ENCODE data around the gene EML6. TPM values are rescaled to one million over a fixed set of nuclear protein-coding genes. Genes with fewer than 3 reads are reported as not detected.

EML6 gene
- total and polyA plus RNA-seq, 12 donors = 0.07 to 1.5 (median 0.31) TPM

DNA sequence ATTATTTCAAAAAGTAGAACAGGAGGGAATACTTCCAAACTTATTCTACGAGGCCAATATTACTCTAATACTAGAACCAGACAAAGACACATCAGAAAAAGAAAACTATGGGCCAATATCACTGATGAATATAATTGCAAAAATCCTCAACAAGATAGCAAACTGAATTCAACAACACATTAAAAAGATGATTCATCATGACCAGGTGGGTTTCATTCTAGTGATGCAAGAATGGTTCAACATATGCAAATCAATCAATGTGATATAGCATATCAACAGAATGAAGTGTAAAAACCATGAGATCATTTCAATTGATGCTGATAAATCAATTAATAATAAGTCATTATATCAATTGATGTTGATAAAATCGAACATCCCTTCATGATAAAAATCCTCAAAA lies 22.4 kb upstream of the EML6 start:
- no peaks in the 10 kb centered on the region for H3K27me3 ChIP-seq
- 89 to 92% methylated on average over 2 of the region's 2 CpGs for WGBS, 2 donors
- no peaks in the 10 kb centered on the region for H3K36me3 ChIP-seq
- H3K27ac ChIP-seq = no peak overlapping the region
- ATAC-seq (no peak), DNase-seq (no peak)
- intact Hi-C loops (cut with DNase I) = loop anchor here in 9 of 10 donors (5.0 to 10.0 kb wide), 12 partner anchors 34 to 596 kb away; partner anchors contain the start of gene ACYP2 (in 1 of the 9)
- no peaks in the 10 kb centered on the region for H3K4me1 ChIP-seq
- TF ChIP-seq, protein P1, sequence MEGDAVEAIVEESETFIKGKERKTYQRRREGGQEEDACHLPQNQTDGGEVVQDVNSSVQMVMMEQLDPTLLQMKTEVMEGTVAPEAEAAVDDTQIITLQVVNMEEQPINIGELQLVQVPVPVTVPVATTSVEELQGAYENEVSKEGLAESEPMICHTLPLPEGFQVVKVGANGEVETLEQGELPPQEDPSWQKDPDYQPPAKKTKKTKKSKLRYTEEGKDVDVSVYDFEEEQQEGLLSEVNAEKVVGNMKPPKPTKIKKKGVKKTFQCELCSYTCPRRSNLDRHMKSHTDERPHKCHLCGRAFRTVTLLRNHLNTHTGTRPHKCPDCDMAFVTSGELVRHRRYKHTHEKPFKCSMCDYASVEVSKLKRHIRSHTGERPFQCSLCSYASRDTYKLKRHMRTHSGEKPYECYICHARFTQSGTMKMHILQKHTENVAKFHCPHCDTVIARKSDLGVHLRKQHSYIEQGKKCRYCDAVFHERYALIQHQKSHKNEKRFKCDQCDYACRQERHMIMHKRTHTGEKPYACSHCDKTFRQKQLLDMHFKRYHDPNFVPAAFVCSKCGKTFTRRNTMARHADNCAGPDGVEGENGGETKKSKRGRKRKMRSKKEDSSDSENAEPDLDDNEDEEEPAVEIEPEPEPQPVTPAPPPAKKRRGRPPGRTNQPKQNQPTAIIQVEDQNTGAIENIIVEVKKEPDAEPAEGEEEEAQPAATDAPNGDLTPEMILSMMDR (IDR thresholded peaks at IDR 0.05) = no peak
- H3K9me3 ChIP-seq = peaks cover 0 to 6% (median 0%) of the 10 kb centered on the region in 11 donors
- H3K4me3 ChIP-seq = no peak overlapping the region

DNA sequence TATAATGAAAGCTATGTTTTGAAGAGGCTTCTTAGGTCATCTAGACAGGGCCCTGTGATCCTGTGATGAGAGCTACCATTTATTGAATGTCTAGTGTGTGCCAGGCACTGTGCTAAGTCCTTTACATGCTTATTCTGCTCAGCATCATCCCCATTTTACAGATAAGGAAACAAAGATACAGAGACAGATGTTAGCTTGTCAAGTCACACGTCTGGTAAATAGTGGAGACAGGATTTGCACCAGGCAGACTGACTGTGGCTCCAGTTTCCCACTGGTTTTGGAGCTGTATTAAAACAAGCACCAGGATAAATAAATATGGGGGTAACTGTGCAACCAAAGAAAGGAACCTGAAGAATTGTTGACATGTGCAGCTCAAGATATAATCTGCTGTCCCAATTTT lies 19.2 kb upstream of the EML6 start:
- ATAC-seq = no peak
- intact Hi-C loops (cut with DNase I) = loop anchor here in 9 of 10 donors (2.0 to 10.0 kb wide), 15 partner anchors 37 to 599 kb away; partner anchors contain the start of gene ACYP2 (in 2 of the 9)
- Histone ChIP-seq H3K27me3 (peaks cover 0 to 14% (median 0%) of the 10 kb centered on the region in 7 donors), H3K27ac (peak overlapping the region in 2 of 10 donors; percentile 2 to 5), H3K9me3 (peaks cover 0 to 6% (median 0%) of the 10 kb centered on the region in 11 donors), H3K4me1 (peaks cover 0 to 11% (median 7%) of the 10 kb centered on the region in 9 donors), H3K4me3 (no peak overlapping the region), H3K36me3 (no peaks in the 10 kb centered on the region)
- TF ChIP-seq, protein P1 (IDR thresholded peaks at IDR 0.05) = no peak
- 76 to 79% methylated on average over 1 of the region's 1 CpG for WGBS, 2 donors
- no peak for DNase-seq

DNA sequence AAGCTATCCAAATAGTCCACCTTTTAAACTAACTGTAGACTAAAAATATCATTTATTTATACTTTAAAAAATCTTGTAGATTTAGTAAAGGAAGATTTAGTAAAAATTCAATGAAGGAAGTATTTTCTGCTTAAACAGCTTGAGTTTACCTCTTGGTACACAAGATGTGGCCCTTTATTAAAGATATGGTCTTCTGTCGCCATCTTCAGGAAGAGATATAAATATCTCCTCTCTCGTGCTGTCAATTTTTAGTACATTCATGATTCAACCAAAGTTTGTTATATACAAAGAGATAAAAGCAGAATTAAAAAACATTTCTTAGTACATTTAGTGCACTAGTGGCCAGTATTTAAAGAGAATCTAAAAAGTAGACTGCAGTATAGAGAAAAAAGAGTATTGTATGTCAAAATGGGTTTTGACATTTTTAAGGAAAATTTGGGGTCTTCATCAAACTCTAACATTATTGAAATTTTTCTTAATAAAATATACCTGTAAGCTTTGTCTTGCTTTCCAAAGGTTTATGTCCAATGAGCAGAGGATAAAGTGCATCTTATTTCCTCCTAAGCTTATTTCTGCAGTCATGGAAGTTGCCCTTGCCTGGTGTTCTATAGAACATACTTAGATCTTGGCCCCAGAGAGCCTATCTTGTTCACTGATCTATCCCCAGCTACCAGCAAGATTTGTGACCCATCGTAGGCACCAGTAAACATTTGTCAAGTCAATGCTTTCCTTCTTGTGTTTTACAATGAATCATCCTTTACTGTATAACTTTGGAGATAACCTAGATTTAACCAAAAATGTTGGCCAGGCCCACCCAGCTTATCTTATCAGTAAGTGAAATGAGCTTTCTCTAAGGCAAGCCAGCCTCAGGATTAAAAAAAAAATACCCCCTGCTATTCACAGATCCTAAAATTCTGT lies 18.5 kb upstream of the EML6 start:
- TF ChIP-seq, protein P1 (IDR thresholded peaks at IDR 0.05) = peak; percentile 41 to 79 (median 72)
- intact Hi-C loops (cut with DNase I) = loop anchor here in 9 of 10 donors (2.0 to 10.0 kb wide), 15 partner anchors 38 to 600 kb away; partner anchors contain the start of gene ACYP2 (in 2 of the 9)
- WGBS, 2 donors = 6 to 9% methylated on average over 3 of the region's 3 CpGs
- H3K4me1 ChIP-seq = peaks cover 0 to 15% (median 7%) of the 10 kb centered on the region in 9 donors
- peaks cover 0 to 21% (median 0%) of the 10 kb centered on the region in 7 donors for H3K27me3 ChIP-seq
- H3K27ac ChIP-seq = peak overlapping the region in 2 of 10 donors; percentile 2 to 5
- ATAC-seq = peak in 7 of 8 donors; percentile 58 to 75 (median 65)
- no peaks in the 10 kb centered on the region for H3K36me3 ChIP-seq
- H3K4me3 ChIP-seq = no peak overlapping the region
- no peak for DNase-seq
- peaks cover 0 to 6% (median 0%) of the 10 kb centered on the region in 11 donors for H3K9me3 ChIP-seq

DNA sequence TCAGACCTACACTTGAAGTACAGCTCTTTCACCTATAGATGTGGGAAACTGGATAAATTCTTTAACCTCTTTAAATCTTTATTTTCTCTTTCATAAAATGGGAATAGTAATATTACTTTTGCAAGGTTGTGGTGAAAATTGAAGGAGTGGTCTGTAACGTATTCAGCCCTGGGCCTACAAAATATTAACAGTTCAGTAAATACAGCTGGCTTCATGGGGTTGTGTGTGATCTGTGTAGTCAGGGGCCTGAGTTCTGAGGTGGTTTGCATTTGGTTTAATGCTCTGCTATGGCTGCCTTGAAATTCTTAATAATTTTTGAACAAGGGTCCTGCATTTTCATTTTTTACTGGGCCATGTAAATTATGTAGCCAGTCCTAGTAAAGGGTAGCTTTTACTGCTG lies 16.8 kb upstream of the EML6 start:
- ATAC-seq = no peak
- TF ChIP-seq, protein P1 (IDR thresholded peaks at IDR 0.05) = no peak
- WGBS, 2 donors = 97% methylated on average over 1 of the region's 1 CpG
- H3K36me3 ChIP-seq = no peaks in the 10 kb centered on the region
- intact Hi-C loops (cut with DNase I) = loop anchor here in 8 of 10 donors (5.0 to 10.0 kb wide), 9 partner anchors 182 to 602 kb away; partner anchors contain the start of gene ACYP2 (in 1 of the 8)
- no peak for DNase-seq
- H3K27me3 ChIP-seq = peaks cover 0 to 25% (median 0%) of the 10 kb centered on the region in 7 donors
- peaks cover 0 to 15% (median 7%) of the 10 kb centered on the region in 9 donors for H3K4me1 ChIP-seq
- H3K27ac ChIP-seq = no peak overlapping the region
- H3K9me3 ChIP-seq = peaks cover 0 to 6% (median 0%) of the 10 kb centered on the region in 11 donors
- H3K4me3 ChIP-seq = no peak overlapping the region

Data from heart right ventricle (tissue), 16 donors.